ENCODE measurements around the gene PYCARD. TPM values are rescaled to one million over a fixed set of nuclear protein-coding genes. Genes with fewer than 3 reads are reported as not detected.

The PYCARD gene
- total RNA-seq, 1 experiment from 2014 or later: not detected

- Histone ChIP-seq H2AFZ (ENCODE audit: low read depth, low read length, poor library complexity, severe bottlenecking) (no peak overlapping the region), H3K4me1 (ENCODE audit: control insufficient read depth in 1 of 2, insufficient read depth in 2 of 2, low read length in 2 of 2) (peaks cover 0 to 3% of the 10 kb centered on the region in 2 experiments; a peak in 1 of 4 replicates), H3K36me3 (ENCODE audit: control insufficient read depth in 1 of 2, insufficient read depth in 2 of 2, low read length in 2 of 2) (no peaks in the 10 kb centered on the region), H3K9ac (ENCODE audit: low read length) (no peak overlapping the region), H3K9me3 (ENCODE audit: control insufficient read depth in 1 of 2, insufficient read depth in 1 of 2, low read depth in 1 of 2, low read length in 2 of 2) (no peaks in the 10 kb centered on the region), H3K27me3 (ENCODE audit: insufficient read depth, low read length) (no peaks in the 10 kb centered on the region), H3K79me2 (ENCODE audit: insufficient read depth, low read length) (no peaks in the 10 kb centered on the region), H3K27ac (ENCODE audit: low read depth, low read length) (no peak overlapping the region), H3K4me2 (ENCODE audit: low read length) (no peak overlapping the region), H4K20me1 (ENCODE audit: insufficient read depth) (no peaks in the 10 kb centered on the region), H3K9me2 (ENCODE audit: insufficient read depth) (no peaks in the 10 kb centered on the region), H3K4me3 (replicated peaks in 1 of 2; ENCODE audit: low read depth in 1 of 2, low read length in 2 of 2) (no peak overlapping the region)
- ChIA-PET POLR2A (no interaction called here), CTCF (no interaction called here), RAD21 (ENCODE audit: low non-redundant PET in 1 of 2, low total read pairs in 2 of 2, uncharacterized antibody in 2 of 2, unreplicated experiment in 2 of 2) (no interaction called here)
- intact Hi-C loops (cut with micrococcal nuclease): no loop called here
- DNase-seq (ENCODE audit: low read depth, low spot score): no peak
- no TSS peak for BruUV-seq (replicated peaks)
- TF ChIP-seq FOSL1 (IDR thresholded peaks at IDR 0.05; ENCODE audit: low read depth): no peak
- TF ChIP-seq REST (IDR thresholded peaks at IDR 0.05; ENCODE audit: low read depth): no peak
- TF ChIP-seq TCF7L2 (IDR thresholded peaks at IDR 0.05; ENCODE audit: borderline replicate concordance, extremely low read depth, insufficient read depth, insufficient read length): no peak
- TF ChIP-seq, protein P1, sequence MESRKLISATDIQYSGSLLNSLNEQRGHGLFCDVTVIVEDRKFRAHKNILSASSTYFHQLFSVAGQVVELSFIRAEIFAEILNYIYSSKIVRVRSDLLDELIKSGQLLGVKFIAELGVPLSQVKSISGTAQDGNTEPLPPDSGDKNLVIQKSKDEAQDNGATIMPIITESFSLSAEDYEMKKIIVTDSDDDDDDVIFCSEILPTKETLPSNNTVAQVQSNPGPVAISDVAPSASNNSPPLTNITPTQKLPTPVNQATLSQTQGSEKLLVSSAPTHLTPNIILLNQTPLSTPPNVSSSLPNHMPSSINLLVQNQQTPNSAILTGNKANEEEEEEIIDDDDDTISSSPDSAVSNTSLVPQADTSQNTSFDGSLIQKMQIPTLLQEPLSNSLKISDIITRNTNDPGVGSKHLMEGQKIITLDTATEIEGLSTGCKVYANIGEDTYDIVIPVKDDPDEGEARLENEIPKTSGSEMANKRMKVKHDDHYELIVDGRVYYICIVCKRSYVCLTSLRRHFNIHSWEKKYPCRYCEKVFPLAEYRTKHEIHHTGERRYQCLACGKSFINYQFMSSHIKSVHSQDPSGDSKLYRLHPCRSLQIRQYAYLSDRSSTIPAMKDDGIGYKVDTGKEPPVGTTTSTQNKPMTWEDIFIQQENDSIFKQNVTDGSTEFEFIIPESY (IDR thresholded peaks at IDR 0.05; ENCODE audit: extremely low read depth, insufficient replicate concordance, low read length): no peak
- no peak for TF ChIP-seq CEBPB (IDR thresholded peaks at IDR 0.05; ENCODE audit: low read depth)
- no peak for TF ChIP-seq SP1 (IDR thresholded peaks at IDR 0.05; ENCODE audit: low read depth)
- TF ChIP-seq ZNF274 (IDR thresholded peaks at IDR 0.05; ENCODE audit: low read depth, low read length): no peak
- TF ChIP-seq ZFX (IDR thresholded peaks at IDR 0.05): no peak
- TF ChIP-seq CBX3 (IDR thresholded peaks at IDR 0.05; ENCODE audit: low read depth): no peak
- no peak for TF ChIP-seq EGR1 (IDR thresholded peaks at IDR 0.05; ENCODE audit: low read depth)
- no peak for TF ChIP-seq SRF (IDR thresholded peaks at IDR 0.05; ENCODE audit: low read depth)
- TF ChIP-seq POLR2A (IDR thresholded peaks at IDR 0.05; ENCODE audit: borderline replicate concordance, extremely low read depth, insufficient read depth, insufficient read length): no peak
- no peak for TF ChIP-seq POLR2AphosphoS5 (IDR thresholded peaks at IDR 0.05; ENCODE audit: low read depth, low read length)
- no peak for TF ChIP-seq ELF1 (IDR thresholded peaks at IDR 0.05; ENCODE audit: borderline replicate concordance, low read depth)
- no peak for TF ChIP-seq EZH2phosphoT487 (IDR thresholded peaks at IDR 0.05; ENCODE audit: borderline replicate concordance)
- TF ChIP-seq CTCF (IDR thresholded peaks at IDR 0.05 in 2 of 3, conservative IDR thresholded peaks at IDR 0.05 in 1 of 3; ENCODE audit: borderline replicate concordance in 1 of 3, insufficient read depth in 1 of 3, low read depth in 2 of 3, low read length in 2 of 3): no peak
- no peak for TF ChIP-seq SIN3A (IDR thresholded peaks at IDR 0.05; ENCODE audit: low read depth)
- no peak for TF ChIP-seq RAD21 (IDR thresholded peaks at IDR 0.05; ENCODE audit: low read depth)
- TF ChIP-seq MAX (IDR thresholded peaks at IDR 0.05): no peak
- TF ChIP-seq ATF3 (IDR thresholded peaks at IDR 0.05): no peak
- ATAC-seq: no peak
Measured at GRCh38 chr16:31167315-31167714, 35.2 kb downstream of the PYCARD start.

Measured in HCT116 (cell line).